Adipose tissue (tissue), 3 donors: ENCODE measurements around the gene ACOT4. TPM values are rescaled to one million over a fixed set of nuclear protein-coding genes. Genes with fewer than 3 reads are reported as not detected.
"Not testable (repeated sequence)": the region's sequence is repeated elsewhere in the genome, so short reads cannot be mapped to it uniquely, and the experiment has no call there.

Experiments
- H3K27ac ChIP-seq: one replicate; pipeline ENCODE4 v1.5.1; 2013; ENCODE audit warnings: low read depth, low read length
- WGBS, 3 donors: extraction: QIAGEN DNeasy Blood & Tissue Kit; methylation state at CpG; one replicate each; pipeline ENCODE4 v1.1.7; 2013; 5-methylcytosine and 5-hydroxymethylcytosine counted together
- polyA plus RNA-seq, 3 donors: library from polyadenylated mRNA; stranded (reverse); fragments of 200-250 nt; gene quantifications; one replicate each; pipeline ENCODE4 v1.2.3, GENCODE V29; 2013
- donor health status: healthy with polysubstance abuse.
- donor health status: Bipolar disorder and iron deficiency.
- donor health status: healthy.

ACOT4 gene
- polyA plus RNA-seq, 3 donors, result 0.67 to 6.1 (median 3.7) TPM

DNA sequence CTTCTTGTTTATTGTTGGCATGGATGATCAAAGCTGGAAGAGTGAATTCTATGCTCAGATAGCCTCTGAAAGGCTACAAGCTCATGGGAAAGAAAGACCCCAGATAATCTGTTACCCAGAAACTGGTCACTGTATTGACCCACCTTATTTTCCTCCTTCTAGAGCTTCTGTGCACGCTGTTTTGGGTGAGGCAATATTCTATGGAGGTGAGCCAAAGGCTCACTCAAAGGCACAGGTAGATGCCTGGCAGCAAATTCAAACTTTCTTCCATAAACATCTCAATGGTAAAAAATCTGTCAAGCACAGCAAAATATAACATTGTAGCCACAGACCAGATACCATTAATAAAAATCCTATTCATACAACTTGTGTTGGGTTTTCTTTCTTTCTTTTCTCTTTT is 27.9 kb downstream of the ACOT4 start:
- no peak overlapping the region for H3K27ac ChIP-seq
- 62 to 77% (median 67%) methylated on average over 1 of the region's 1 CpG for WGBS, 3 donors

DNA sequence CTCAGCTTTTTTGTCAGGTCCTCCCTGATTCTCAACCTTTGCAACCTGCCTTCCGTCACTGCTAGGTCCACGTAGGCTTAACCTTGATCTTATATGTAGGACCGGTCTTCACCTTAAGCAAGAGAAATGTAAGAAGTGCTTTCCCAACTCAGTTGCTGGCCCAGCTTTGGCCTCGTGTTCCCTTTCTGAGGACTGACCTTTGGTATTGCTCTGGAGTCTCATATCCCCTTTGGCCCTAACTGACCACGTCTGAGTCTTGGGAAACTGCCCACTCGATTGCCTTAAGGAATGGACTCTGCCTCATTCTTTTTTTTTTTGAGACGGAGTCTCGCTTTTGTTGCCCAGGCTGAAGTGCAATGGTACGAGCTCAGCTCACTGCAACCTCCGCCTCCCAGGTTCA is 28.6 kb downstream of the ACOT4 start:
- WGBS, 3 donors, result 75 to 85% (median 80%) methylated on average over 10 of the region's 10 CpGs
- H3K27ac ChIP-seq, result no peak overlapping the region

DNA sequence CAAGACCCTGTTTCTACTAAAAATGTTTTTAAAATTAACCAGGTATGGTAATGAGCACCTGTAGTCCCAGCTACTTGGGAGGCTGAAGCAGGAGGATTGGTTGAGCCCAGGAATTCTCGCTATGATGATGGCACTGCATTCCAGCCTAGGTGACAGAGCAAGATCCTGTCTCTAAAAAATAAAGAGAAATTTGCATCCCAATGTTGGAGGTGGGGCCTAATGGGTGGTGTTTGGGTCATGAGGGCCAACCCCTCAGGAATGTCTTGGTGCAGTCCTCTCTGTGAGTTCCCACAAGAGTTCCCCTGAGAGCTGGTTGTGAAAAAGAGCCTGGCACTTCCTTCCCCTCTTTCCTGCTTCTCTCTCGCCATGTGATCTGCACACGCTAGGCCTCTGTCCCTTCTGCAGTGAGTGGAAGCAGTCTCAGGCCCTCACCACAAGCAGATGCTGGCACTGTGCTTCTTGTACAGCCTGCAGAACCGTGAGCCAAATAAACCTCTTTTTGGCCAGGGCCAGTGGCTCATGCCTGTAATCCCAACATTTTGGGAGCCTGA is 31.9 kb downstream of the ACOT4 start:
- H3K27ac ChIP-seq, result no peak overlapping the region
- WGBS, 3 donors, result 68 to 89% (median 80%) methylated on average over 4 of the region's 4 CpGs

DNA sequence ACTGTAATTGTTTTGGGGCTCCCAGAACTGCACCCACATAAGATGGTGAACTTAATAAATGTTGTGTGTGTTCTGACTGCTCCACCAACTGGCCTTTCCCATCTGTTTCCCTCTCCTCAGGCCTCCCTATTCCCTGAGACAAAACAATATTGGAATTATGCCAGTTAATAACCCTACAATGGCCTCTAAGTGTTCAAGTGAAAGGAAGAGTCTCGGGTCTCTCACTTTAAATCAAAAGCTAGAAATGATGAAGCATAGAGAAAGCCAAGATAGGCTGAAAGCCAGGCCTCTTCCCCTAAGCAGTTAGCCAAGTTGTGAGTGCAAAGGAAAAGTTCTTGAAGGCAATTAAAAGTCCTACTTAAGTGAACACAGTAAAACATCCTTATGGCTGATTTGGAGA is 34.0 kb downstream of the ACOT4 start:
- 37 to 51% (median 50%) methylated on average over 1 of the region's 1 CpG for WGBS, 3 donors
- no peak overlapping the region for H3K27ac ChIP-seq

DNA sequence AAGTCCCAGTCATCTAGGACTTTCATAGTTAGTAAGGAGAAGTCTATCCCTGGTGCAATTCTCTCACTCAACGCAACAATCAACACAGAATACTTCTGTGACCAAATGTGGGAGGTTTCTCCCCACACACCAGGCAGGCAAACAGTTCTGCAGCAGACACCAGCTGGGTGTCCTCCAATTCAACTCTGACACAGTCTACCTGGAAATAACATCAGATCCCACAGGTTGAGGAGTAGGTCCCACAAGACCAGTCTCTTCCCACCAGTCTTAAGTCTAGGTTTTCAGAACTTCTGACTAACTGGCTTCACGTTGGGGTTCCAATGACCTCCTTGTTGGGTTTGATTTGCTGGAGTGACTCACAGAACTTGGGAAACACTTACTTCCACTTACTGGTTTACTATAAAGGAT is 35.5 kb downstream of the ACOT4 start:
- no peak overlapping the region for H3K27ac ChIP-seq
- WGBS, 3 donors, result 81 to 92% (median 82%) methylated on average over 2 of the region's 2 CpGs

DNA sequence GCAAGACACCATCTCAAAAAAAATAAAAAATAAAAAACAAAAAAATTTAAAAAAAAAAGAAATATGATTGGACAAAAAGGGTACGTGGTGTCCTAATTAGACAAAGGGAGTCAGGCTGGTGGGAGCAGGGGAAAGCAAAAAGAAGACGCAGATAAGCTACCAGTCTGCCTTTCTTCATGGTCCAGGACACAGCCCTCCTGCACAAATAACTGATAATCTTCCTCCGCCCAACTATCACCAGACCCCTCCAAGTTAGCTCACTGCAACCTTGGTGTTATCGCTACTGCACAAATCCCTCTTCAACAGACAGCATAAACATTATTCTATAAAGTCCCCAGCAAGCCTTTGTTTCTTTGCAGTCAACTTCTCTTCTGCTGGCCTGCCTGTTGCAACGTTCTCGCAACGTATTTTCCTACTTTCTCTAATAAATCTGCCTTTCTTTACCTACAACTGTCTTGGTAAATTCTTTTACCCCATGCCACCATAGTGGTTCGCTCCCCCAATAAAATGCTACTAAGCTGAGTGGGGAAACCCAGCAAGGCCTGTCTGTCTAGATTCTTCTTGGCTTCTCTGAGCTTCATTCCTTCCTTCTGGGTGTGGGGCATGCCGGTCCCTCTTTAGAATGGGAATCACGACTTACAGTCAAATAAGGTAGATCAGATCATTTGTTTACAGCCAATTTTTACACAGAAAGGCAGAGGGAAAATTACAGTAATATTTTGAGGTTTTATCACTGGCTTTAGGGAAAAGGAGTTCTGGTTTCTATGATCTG is 38.5 kb downstream of the ACOT4 start:
- no peak overlapping the region for H3K27ac ChIP-seq
- WGBS, 3 donors, result 86 to 91% (median 90%) methylated on average over 10 of the region's 10 CpGs

DNA sequence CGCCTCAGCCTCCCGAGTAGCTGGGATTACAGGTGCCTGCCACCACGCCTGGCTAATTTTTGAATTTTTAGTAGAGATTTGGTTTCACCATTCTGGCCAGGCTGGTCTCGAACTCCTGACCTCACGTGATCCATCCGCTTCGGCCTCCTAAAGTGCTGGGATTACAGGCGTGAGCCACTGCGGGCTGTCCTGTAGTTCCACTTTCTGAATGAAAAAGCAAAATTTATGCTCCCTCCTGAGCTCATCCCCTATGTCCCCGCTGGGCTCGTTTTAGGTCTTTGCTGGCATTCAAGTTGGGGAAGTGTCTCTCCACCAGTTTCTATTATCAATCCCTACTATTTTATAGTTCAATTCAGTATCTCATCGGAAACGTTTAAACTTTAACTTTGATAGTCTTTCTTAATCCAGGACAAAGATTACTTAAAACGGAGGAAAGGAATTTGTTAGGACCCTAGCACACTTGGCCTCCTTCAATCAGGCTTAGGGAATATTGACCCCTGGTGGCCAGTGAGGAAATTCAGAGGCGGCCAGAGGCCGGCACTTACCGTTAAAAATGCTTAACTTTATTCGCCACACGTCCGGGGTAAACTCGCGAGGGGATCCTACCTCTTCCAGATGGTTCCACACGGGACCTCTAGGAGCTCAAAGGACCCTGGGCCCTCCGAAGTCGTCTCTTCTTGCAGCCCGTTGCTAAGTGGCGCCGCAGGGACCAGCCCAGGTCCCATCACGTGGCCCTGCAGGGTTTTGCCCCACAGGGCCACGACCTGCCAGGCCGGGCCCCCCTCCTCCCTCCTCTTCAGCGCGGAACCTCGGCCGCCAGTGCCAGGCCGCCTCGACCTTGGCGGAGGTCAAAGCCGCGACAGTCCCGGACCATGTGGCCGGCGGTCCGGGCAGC is 41.7 kb downstream of the ACOT4 start:
- WGBS, 3 donors, result 10 to 16% (median 11%) methylated on average over 38 to 44 of the region's 44 CpGs
- H3K27ac ChIP-seq, result no peak overlapping the region

DNA sequence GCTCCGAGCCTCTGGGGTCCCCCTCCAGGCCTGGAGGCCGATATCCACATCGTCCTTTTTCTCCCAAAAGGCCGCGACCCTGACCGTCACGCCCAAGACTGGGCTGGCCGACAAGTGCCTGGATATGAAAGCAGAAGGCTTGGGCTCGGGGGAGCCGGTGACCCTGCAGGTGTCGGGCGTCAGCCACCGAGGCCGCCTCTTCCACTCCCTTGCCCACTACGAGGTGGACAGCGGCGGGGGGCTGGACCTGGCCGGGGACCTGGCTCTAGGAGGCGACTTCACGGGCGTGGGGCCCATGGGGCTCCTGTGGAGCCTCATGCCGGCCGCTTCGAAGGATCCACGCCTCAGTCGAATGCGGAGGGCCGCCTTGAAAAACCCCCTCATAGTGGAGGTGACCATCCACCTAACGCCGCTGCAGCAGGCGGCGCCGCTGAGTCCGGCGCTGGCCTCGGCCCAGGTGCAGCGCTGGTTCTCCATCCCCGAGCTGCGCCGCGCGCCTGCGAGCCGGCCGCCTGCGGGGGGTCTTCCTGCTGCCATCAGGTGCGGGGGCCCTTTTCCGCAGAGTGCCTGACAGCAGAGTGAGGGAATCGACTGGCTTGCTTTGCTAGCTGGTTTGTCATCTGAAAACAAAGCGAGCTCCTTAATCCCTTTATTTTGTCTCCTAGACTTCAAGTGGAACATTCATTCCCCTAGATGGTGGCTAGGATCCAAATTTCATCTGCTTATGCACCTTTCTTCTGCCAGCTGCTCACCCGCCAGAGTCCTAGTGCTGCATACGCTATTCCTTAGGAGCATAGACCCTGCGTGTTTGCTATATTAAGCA is 42.5 kb downstream of the ACOT4 start:
- WGBS, 3 donors, result 9 to 11% (median 10%) methylated on average over 45 to 53 of the region's 53 CpGs
- H3K27ac ChIP-seq, result no peak overlapping the region

DNA sequence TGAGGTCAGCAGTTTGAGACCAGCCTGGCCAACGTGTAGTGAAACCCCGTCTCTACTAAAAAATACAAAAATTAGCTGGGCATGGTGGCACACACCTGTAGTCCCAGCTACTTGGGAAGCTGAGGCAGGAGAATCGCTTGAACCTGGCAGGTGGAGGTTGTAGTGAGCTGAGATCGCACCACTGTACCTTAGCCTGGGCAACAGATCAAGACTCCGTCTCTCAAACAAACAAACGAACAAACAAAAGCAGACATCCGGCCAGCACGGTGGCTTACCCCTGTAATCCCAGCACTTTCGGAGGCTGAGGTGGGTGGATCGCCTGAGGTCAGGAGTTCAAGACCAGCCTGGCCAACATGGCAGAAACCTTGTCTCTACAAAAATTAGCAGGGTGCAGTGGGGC is 44.7 kb downstream of the ACOT4 start:
- WGBS, 3 donors, result 75 to 88% (median 82%) methylated on average over 10 of the region's 10 CpGs
- not testable (repeated sequence) for H3K27ac ChIP-seq

DNA sequence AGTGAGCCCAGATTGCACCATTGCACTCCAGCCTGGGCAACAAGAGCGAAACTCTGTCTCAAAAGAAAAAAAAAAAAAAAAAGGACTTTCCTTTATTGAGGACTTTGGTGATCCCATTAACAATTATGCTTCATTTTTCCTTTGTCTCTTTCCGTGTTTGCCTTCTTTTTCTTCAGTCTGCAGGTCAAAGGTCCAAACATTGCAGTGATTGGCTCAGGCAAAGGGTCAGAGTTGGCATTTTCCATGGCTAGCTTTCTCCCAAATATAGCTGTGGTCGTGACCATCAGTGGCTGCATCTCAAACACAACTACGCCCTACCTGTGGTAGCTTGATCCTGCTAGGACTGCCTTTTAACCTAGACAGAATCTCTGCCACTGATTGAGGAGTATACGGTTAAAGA is 46.2 kb downstream of the ACOT4 start:
- 80 to 87% (median 81%) methylated on average over 5 of the region's 5 CpGs for WGBS, 3 donors
- no peak overlapping the region for H3K27ac ChIP-seq

DNA sequence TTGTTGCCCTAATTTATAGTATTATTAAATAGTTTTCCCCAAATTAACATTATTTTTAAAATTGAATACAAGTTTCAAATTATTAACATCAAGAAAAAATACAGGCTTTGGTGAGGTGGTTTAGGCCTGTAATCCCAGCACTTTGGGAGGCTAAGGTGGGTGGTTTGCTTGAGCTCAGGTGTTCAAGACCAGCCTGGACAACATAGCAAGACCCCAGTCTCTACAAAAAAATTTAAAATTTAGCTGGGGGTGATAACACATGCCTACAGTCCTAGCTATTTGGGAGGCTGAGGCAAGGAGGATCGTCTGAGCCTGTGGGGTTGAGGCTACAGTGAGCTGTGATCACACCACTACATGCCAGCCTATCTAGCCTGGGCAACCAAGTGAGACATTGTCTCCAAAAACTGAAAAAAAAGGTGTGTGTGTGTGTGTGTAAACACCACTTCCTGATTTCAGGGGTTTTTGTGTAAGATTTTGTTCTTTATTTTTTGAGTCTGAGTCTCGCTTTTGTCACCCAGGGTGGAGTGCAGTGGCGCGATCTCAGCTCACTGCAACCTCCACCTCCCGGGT is 49.2 kb downstream of the ACOT4 start:
- H3K27ac ChIP-seq, result no peak overlapping the region
- 84 to 87% (median 86%) methylated on average over 5 of the region's 5 CpGs for WGBS, 3 donors

DNA sequence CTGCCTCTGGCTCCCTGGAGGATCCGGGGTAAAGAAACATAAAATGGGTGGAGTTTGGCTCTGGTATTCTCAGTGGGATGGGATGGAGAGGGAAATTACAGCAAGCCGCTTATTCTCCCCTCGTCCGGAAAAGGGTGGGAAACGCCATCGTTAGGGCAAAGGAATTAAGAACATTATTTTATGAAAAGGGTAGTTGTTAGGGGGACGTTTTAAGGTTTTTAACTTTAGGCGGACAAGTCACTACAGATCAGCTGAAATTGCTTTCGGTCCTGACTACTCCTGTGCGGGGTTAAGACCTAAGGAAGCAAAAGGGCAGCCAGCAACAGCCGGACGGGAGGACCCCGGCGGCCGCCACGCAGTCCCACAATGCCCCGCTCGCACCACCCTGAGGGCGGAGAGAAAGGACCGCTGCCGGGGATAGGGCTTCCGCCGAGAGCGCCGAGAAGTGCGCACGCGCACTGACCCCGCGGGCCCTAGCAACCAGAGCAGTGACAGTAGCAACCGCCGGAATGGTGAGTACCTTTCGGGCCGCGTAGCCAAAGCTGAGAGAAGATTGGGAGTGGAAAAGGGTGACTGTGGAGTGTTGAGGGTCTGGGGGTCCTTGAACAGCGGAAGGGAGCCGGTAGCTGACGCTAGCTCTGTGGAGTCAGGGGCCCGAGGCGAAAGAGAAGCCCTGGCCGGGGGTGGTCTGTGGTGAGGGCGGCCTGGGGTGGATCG is 53.0 kb downstream of the ACOT4 start, which contains the start of gene DNAL1:
TSS of gene DNAL1 (plus strand) at position 456 of the 717 bp plus-strand sequence. CDS start at position 510, 54 bp downstream.
- H3K27ac ChIP-seq, result no peak within 1 kb of the TSS
- WGBS, 3 donors, result 0 to 1% (median 0%) methylated on average over 43 of the region's 43 CpGs

DNA sequence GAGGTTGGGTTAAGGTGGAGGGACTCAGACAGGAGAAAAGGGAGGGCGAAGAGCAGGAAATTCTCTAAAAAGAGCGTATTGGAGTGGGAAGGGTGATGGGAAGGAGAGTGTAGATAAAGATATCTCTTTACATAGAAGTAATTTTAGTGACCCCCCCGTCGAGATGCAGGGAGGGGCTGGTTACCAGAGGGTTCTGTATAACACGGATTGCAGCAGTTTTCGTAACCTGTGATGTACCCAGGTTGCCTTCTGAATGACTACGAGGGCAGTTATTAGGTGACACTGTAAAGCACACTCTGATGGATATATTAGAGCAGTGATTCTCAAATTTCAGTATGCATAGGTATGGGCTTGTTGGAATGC is 53.6 kb downstream of the ACOT4 start:
- WGBS, 3 donors, result 2 to 6% (median 5%) methylated on average over 7 of the region's 7 CpGs
- no peak overlapping the region for H3K27ac ChIP-seq

Other genes with a start within 250 kb of the ACOT4 start
- 10 to 100 TPM; 18.4 to 39.4 (median 33.5) TPM for gene NUMB, start 133.3 kb upstream of the ACOT4 start, polyA plus RNA-seq
- gene RIOX1, start 100.9 kb upstream of the ACOT4 start, polyA plus RNA-seq, result 1 to 10 TPM; 3.0 to 6.6 (median 4.3) TPM
- 10 to 100 TPM in 2 of 3 donors, 1 to 10 TPM in 1; 3.9 to 37.8 (median 14.1) TPM for gene ACOT1, start 54.7 kb upstream of the ACOT4 start, polyA plus RNA-seq
- under 1 TPM in 2 of 3 donors, not detected in 1; 0.06 to 0.22 TPM for gene HEATR4, start 32.9 kb upstream of the ACOT4 start, polyA plus RNA-seq
- 100 to 1,000 TPM in 1 of 3 donors, 10 to 100 TPM in 2; 26.7 to 277 (median 56.7) TPM for gene ACOT2, start 22.7 kb upstream of the ACOT4 start, polyA plus RNA-seq
- gene ACOT6, start 20.6 kb downstream of the ACOT4 start, polyA plus RNA-seq, result under 1 TPM in 2 of 3 donors, not detected in 1; 0.19 to 0.34 TPM
- 1 to 10 TPM; 2.5 to 3.9 (median 3.8) TPM for gene DNAL1, start 53.1 kb downstream of the ACOT4 start, polyA plus RNA-seq
- 10 to 100 TPM in 2 of 3 donors, 1 to 10 TPM in 1; 7.6 to 41.4 (median 21.6) TPM for gene PNMA1, start 122.5 kb downstream of the ACOT4 start, polyA plus RNA-seq